Measurements from ENCODE around the gene RCL1.
"Not testable (repeated sequence)": the region's sequence is repeated elsewhere in the genome, so short reads cannot be mapped to it uniquely, and the experiment has no call there.

RCL1 gene

DNA sequence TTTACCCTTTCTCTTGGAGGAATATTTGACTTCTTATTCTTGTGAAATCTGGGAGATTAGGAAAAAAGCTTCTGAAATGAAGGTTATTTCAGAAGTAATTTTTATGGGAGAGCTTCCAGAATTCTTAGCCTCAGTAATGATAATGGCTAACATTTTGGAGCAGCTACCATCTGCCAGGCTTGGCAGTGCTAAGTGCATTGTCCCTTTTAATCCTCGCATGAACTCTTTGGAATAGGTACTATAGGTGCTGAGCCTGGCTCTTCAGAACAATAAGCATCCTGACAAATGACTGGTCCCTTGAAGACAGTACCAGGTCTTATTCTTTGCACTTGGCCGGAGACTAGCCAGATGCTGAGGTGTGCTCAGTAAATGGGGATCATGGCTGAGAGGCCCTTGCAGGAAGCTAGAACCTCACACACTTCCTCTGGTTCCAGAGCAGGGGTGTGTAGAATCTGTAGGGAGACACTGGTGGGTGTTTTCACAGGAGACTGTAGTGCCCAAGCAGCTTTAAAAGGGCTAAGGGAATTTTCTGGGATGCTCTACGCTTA lies 90.7 kb downstream of the RCL1 start:
- DNase-seq (ENCODE audit: low read depth in 3 of 3): no peak

DNA sequence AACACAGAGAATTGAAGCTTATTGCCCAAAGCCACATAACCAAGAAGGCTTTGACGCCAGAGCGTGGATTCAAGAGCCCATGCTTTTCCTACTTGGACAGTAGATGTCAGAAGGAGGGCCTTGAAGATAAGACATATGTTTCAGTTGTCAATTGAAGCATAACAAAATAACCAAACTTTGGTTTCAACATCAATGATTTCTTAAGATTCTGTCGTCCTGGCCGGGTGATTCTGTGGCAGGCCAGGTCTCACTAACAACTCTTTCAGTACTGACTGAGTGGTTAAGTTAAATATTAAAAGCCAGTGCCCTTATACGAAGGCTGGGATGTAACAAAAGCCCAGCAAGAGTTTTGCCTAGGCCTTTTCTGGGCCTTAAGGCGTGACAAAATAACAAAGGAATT lies 94.0 kb downstream of the RCL1 start:
- no peak for DNase-seq (ENCODE audit: low read depth in 3 of 3)

DNA sequence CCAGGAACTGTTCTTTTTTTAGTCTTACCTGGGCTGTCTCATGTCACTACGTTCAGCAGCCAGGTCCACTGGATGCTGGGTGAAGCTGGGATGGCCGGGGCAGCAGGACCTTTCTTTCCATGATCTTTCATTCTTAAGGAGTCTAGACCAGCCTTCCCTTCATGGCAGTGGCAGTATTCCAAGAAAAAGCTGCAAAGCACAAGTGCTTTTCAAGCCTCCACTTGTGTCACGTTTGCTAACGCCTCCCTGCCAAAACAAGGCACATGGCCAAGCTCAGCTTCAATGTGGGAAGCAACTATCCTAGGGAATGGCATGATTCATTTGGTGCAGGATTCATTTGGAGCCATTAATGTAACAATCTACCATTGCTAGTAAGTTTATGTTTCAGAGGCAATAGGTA lies 94.8 kb downstream of the RCL1 start:
- DNase-seq (ENCODE audit: low read depth in 3 of 3): no peak

DNA sequence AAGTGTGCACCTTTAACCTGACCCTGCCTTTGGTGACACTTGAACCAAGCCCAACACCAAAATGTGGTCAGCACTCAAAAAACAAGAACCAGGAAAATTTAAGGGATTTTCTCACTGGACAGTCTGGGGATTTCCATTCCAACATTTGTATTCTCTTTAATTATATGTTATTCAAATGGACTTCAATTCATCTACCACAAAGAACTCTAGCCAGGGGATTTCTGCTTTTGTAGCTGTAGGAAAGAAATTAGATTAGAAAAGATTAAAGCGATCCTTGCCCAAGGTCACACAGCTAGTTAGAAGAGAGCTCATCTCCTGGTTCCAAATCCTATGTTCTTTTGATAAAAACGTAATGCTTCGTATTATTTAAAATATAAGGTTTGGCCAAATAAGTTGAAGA lies 97.5 kb downstream of the RCL1 start:
- DNase-seq (ENCODE audit: low read depth in 3 of 3): no peak

DNA sequence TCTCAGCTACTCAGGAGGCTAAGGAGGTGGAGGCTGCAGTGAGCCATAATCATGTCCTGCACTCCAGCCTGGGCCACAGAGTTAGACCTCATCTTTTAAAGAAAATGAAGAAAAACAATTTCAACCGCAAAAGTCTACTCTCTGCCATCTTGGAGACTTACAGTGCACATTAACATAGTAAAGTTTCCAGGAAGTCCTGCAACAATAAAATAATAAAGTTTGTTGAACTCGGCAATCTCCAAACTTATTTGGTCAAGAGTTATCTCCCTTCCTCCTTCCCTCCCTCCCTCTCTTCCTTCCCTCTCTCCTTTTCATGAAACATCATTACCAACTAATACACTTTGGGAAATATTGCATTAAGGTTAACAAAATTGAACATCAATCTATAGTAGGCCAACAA lies 98.2 kb downstream of the RCL1 start:
- DNase-seq (ENCODE audit: low read depth in 3 of 3): no peak

DNA sequence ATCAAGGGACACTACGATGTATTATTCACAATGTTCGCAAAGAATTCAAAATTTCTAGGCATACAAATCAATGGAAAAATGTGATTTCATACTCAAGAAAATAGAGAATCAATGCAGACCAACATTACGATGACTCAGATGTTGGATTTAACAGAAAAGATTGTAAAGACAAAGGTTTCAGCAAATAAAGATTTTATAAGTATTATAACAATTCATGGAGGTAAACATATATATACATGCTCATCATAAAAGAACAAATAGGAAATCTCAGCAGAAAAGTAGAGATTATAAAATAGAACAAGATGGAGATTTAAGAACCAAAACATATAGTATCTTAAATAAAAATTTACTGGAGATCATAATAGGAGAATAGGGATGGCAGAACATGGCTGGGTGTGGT lies 98.9 kb downstream of the RCL1 start:
- no peak for DNase-seq (ENCODE audit: low read depth in 3 of 3)

DNA sequence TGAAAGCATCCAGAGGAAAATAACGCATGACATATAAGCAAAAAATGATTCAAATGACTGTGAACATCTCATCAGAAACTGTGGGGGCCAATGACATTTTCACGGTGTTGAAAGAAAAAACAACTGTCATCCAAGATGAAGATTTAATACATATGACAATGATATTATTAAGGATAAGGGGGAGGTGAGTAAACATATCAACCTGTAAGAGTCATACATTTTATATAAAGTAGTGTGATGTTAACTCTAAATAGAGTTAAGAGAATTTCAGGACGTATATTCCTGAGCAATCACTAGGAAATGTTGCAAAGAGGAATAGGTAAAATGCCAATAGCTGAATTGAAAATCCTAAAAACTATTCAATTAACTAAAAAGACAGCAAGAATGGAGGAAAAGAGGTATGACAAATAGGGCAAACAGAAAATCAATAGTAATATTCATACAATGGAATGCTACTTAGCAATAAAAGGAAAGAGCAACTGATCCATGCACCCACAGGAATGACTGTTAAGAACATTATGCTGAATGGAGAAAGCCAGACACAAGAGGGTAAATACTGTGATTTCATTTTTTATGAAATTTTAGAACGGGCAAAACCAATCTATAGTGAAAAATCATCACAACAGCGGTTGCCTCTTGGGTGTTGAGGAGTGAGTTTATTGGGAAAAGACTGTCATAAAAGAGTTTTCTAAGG lies 99.9 kb downstream of the RCL1 start:
- no peak for DNase-seq (ENCODE audit: low read depth in 3 of 3)

DNA sequence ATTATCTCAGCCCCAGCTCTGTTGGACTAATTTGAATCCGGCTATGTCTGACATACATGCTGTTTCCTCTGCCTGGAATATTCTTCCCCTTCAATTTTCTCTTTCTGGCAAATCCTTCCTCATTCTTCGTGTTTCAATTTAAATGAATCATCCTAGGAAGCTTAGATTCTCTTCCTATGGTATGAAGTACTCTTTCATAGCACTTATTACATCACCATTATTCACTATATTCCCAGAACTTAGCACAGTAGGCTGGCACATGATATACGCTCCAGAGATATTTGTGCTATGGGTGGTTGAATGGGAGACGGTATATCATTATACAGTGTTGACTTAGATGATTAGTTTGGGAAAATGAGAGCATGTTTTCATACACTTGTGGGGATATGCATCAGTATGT lies 101.3 kb downstream of the RCL1 start:
- no peak for DNase-seq (ENCODE audit: low read depth in 3 of 3)

DNA sequence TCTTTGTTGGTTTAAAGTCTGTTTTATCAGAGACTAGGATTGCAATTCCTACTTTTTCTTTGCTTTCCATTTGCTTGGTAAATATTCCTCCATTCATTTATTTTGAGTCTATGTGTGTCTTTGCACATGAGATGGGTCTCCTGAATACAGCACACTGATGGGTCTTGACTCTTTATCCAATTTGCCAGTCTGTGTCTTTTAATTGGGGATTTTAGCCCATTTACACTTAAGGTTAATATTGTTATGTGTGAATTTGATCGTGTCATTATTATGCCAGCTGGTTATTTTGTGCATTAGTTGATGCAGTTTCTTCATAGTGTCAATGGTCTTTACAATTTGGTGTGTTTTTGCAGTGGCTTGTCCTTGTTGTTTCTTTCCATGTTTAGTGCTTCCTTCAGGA lies 107.1 kb downstream of the RCL1 start:
- DNase-seq (ENCODE audit: low read depth in 3 of 3): not testable (repeated sequence)

DNA sequence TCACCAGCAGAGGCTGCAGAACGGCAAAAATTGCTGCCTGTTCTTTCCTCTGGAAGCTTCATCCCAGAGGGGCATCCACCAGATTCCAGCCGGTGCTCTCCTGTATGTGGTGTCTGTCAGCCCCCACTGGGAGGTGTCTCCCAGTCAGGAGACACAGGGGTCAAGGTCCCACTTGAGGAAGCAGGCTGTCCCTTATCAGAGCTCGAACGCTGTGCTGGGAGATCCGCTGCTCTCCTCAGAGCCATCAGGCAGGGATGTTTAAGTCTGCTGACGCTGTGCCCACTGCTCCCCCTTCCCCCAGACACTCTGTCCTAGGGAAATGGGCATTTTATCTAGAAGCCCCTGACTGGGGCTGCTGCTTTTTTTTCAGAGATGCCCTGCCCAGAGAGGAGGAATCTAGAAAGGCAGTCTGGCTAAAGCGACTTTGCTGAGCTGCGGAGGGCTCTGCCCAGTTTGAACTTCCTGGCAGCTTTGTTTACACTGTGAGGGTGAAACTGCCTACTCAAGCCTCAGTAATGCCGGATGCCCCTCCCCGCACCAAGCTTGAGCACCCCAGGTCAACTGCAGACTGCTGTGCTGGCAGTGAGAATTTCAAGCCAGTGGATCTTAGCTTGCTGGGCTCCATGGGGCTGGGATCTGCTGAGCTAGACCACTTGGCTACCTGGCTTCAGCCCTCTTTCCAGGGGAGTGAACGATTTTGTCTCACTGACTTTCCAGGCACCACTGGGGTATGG lies 108.8 kb downstream of the RCL1 start:
- DNase-seq (ENCODE audit: low read depth in 3 of 3): not testable (repeated sequence)

DNA sequence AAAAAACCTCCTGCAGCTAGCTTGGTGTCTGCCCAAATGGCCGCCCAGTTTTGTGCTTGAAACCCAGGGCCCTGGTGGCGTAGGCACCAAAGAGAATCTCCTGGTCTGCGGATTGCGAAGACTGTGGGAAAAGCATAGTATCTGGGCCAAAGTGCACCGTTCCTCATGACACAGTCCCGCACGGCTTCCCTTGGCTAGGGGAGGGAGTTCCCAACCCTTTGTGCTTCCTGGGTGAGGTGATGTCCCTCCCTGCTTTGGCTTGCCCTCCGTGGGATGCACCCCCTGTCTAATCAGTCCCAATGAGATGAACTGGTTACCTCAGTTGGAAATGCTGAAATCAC lies 109.4 kb downstream of the RCL1 start:
- DNase-seq (ENCODE audit: low read depth in 3 of 3): no peak

DNA sequence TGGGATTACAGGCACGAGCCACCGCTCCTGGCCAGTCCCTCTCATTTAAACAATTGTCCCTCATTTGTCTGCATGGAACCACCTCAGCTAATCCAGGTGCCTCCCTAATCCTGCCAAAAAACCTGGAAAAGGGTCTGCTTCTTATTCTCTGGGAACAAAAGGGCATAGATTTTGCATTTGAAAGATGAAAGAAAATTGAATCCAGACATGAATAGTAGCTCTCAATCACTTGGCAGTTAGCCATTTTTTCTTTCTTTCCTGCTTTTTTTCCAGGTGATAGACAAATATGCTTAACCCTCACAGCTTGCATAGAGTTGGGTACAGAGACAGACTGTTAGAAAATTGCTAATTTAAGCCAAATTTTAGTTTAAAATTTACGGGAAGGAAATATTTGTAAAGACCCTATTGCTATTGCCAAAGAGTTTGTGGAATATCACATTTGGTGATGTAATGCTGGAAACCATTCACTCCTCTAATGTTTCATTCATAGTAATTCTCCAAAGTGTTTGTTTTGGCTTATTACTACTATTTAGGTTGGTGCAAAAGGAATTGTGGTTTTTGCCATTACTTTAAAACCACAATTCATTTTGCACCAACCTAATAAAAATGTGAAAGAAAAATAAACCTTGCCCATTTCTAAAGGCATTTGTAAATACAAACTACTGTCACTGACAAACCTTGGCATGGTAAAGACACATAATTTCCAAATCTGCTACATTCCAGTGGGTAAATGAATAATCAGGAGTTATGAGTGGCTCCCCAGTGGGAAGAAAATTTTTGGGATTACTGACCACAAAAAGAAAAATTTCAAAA lies 111.8 kb downstream of the RCL1 start:
- no peak for DNase-seq (ENCODE audit: low read depth in 3 of 3)

DNA sequence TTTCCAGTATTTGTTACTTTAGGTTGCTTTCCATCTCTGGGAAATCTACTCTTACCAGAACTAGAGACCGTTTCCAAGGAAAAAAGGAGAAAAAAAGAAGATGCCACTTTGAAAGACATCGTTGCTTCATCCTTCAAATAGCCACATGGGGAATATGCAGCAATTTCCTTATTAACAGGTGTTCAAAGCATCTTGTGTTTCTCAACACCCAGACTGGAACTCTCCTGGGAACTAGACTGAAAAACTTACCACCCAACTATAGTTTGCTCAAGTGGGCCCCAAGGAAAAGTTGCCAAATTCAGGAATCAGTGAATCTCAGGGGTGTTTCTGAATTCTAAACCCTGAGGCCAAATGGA lies 112.4 kb downstream of the RCL1 start:
- DNase-seq (ENCODE audit: low read depth in 3 of 3): no peak
